Peyer's patch (tissue), 4 donors: ENCODE results near the gene MAPK13.
A peak's percentile ranks its signal among the peaks of the same experiment; 100 is the strongest.

ENCODE experiments used
- POLR2A ChIP-seq, 2 donors: fragments of 450-650 bp; IDR thresholded peaks; one replicate each; pipeline ENCODE4 v1.5.1; 2017; ENCODE audit warnings: antibody characterized with exemption in 2 of 2, mild to moderate bottlenecking in 2 of 2, moderate library complexity in 2 of 2
- TF ChIP-seq, protein P1 (sequence below), 6 experiments: fragments of 450-650 bp in 4 of 6; fragments of 200-600 bp in 2 of 6; sonication (generic) in 1 of 6; IDR thresholded peaks; one replicate each; pipeline ENCODE4 v1.5.1; 2017 to 2019; ENCODE audit warnings: antibody characterized with exemption in 6 of 6, mild to moderate bottlenecking in 3 of 6, moderate library complexity in 1 of 6

DNA sequence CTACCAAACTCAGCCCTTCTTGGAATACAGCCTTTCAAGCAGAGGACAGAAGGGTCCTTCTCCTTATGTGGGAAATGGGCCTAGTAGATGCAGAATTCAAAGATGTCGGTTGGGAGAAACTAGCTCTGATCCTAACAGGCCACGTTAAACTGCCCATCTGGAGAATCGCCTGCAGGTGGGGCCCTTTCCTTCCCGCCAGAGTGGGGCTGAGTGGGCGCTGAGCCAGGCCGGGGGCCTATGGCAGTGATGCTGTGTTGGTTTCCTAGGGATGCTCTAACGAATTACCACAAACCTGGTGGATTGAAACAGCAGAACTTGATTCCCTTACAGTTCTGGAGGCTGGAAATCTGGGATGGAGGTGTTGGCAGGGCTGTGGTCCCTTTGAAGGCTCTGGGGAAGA lies 9.1 kb downstream of the MAPK13 start:
- TF ChIP-seq, protein P1, sequence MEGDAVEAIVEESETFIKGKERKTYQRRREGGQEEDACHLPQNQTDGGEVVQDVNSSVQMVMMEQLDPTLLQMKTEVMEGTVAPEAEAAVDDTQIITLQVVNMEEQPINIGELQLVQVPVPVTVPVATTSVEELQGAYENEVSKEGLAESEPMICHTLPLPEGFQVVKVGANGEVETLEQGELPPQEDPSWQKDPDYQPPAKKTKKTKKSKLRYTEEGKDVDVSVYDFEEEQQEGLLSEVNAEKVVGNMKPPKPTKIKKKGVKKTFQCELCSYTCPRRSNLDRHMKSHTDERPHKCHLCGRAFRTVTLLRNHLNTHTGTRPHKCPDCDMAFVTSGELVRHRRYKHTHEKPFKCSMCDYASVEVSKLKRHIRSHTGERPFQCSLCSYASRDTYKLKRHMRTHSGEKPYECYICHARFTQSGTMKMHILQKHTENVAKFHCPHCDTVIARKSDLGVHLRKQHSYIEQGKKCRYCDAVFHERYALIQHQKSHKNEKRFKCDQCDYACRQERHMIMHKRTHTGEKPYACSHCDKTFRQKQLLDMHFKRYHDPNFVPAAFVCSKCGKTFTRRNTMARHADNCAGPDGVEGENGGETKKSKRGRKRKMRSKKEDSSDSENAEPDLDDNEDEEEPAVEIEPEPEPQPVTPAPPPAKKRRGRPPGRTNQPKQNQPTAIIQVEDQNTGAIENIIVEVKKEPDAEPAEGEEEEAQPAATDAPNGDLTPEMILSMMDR (IDR thresholded peaks at IDR 0.05): peak in 2 of 6 experiments; percentile 17 to 20
- TF ChIP-seq POLR2A (IDR thresholded peaks at IDR 0.05): no peak
